IMR-90 (cell line): Measurements from ENCODE around the gene USP20. TPM values are rescaled to one million over a fixed set of nuclear protein-coding genes. Genes with fewer than 3 reads are reported as not detected.

Experiments
- ATAC-seq: fragments of 200-7000 bp; cut with Tn5 transposase; 2 replicates; pipeline ENCODE4 v1.9.1; 2020; ENCODE audit warnings: low read depth, mild to moderate bottlenecking, moderate library complexity
- BruUV-seq: library from RNA; stranded (reverse); fragments of 400-500 nt; replicated peaks from 2 replicates; lab custom pipeline; 2021; lab: Mats Ljungman, UMichigan
- CTCF ChIA-PET: fragments of 300-600 bp; formaldehyde crosslinking; extraction: SDS; loops from one replicate; lab custom pipeline; 2021; ENCODE audit warnings: antibody characterized with exemption; lab: Yijun Ruan, JAX
- POLR2A ChIA-PET: fragments of 300-600 bp; sonication (Branson Sonifier 250); formaldehyde crosslinking; loops from one replicate; lab custom pipeline; 2022; ENCODE audit warnings: antibody characterized with exemption; ENCODE audit not compliant: unreplicated experiment; lab: Charles Lee
- DNase-seq: peaks from one replicate; pipeline ENCODE4 v3.0.0; 2013
- H2AFZ ChIP-seq: replicated peaks from 2 replicates; pipeline ENCODE3; 2013; ENCODE audit warnings: low read length, mild to moderate bottlenecking; ENCODE audit not compliant: poor library complexity
- H2AK5ac ChIP-seq: 2 replicates; pipeline ENCODE4 v1.6.1; 2013; ENCODE audit warnings: low read depth, low read length, inconsistent platforms
- H2AK9ac ChIP-seq: replicated peaks from 2 replicates; pipeline ENCODE3; 2013; ENCODE audit warnings: mild to moderate bottlenecking, low read depth, low read length, moderate library complexity; ENCODE audit not compliant: poor library complexity
- H2BK120ac ChIP-seq: 2 replicates; pipeline ENCODE4 v1.6.1; 2013; ENCODE audit warnings: low read depth, low read length, inconsistent platforms
- H2BK15ac ChIP-seq: 3 replicates; pipeline ENCODE4 v1.6.1; 2013; ENCODE audit warnings: low read depth, low read length, inconsistent platforms
- H2BK20ac ChIP-seq: 2 replicates; pipeline ENCODE4 v1.6.1; 2013; ENCODE audit warnings: low read depth, mild to moderate bottlenecking, inconsistent platforms, low read length, moderate library complexity
- H2BK5ac ChIP-seq: 2 replicates; pipeline ENCODE4 v1.6.1; 2013; ENCODE audit warnings: mild to moderate bottlenecking, low read depth, low read length, inconsistent platforms; ENCODE audit not compliant: poor library complexity, severe bottlenecking
- H3K14ac ChIP-seq: replicated peaks from 2 replicates; pipeline ENCODE4 v1.6.1; 2013; ENCODE audit warnings: low read depth, low read length, inconsistent platforms
- H3K18ac ChIP-seq: 2 replicates; pipeline ENCODE4 v1.6.1; 2013; ENCODE audit warnings: low read depth, low read length, control low read depth
- H3K23ac ChIP-seq: 2 replicates; pipeline ENCODE4 v1.6.1; 2013; ENCODE audit warnings: low read depth, low read length, inconsistent platforms
- H3K27ac ChIP-seq: 2 replicates; pipeline ENCODE4 v1.5.1; 2013; ENCODE audit warnings: mild to moderate bottlenecking, control low read depth, low read length; ENCODE audit not compliant: insufficient read depth
- H3K27me3 ChIP-seq: 2 replicates; pipeline ENCODE4 v1.6.1; 2013; ENCODE audit warnings: low read length; ENCODE audit not compliant: control insufficient read depth, insufficient read depth
- H3K36me3 ChIP-seq: 2 replicates; pipeline ENCODE4 v1.6.1; 2013; ENCODE audit warnings: low read length, mixed read lengths; ENCODE audit not compliant: control insufficient read depth, insufficient read depth
- H3K4ac ChIP-seq: 2 replicates; pipeline ENCODE4 v1.6.1; 2013; ENCODE audit warnings: low read depth, low read length, inconsistent platforms
- H3K4me1 ChIP-seq: 2 replicates; pipeline ENCODE4 v1.6.1; 2013; ENCODE audit warnings: low read length, mixed read lengths; ENCODE audit not compliant: control insufficient read depth, insufficient read depth
- H3K4me2 ChIP-seq: 2 replicates; pipeline ENCODE4 v1.6.1; 2013; ENCODE audit warnings: low read depth, mild to moderate bottlenecking, control low read depth, low read length, moderate library complexity
- H3K4me3 ChIP-seq: 2 replicates; pipeline ENCODE4 v1.5.1; 2013; ENCODE audit warnings: low read depth, mild to moderate bottlenecking, control low read depth, low read length, moderate library complexity; ENCODE audit not compliant: insufficient read depth
- H3K56ac ChIP-seq: 2 replicates; pipeline ENCODE4 v1.6.1; 2013; ENCODE audit warnings: low read length, inconsistent platforms; ENCODE audit not compliant: insufficient read depth; ENCODE audit errors: extremely low read depth
- H3K79me1 ChIP-seq, 2 experiments: 2 replicates each; pipeline ENCODE4 v1.6.1; 2013; ENCODE audit warnings: low read length in 2 of 2, inconsistent platforms in 1 of 2, low read depth in 1 of 2
- H3K9ac ChIP-seq: 2 replicates; pipeline ENCODE4 v1.6.1; 2013; ENCODE audit warnings: low read depth, low read length, control low read depth
- H3K9me1 ChIP-seq: 2 replicates; pipeline ENCODE4 v1.6.1; 2013; ENCODE audit warnings: low read length, inconsistent platforms; ENCODE audit not compliant: insufficient read depth
- H3K9me3 ChIP-seq: 2 replicates; pipeline ENCODE4 v1.6.1; 2013; ENCODE audit warnings: low read length; ENCODE audit not compliant: control insufficient read depth, insufficient read depth
- H4K20me1 ChIP-seq: 2 replicates; pipeline ENCODE4 v1.6.1; 2013; ENCODE audit warnings: low read length, inconsistent platforms; ENCODE audit not compliant: insufficient read depth
- H4K5ac ChIP-seq: 2 replicates; pipeline ENCODE4 v1.6.1; 2013; ENCODE audit warnings: mild to moderate bottlenecking, low read depth, low read length, control low read depth
- H4K8ac ChIP-seq, 2 experiments: 2 replicates each; pipeline ENCODE4 v1.6.1; 2013; ENCODE audit warnings: low read depth in 2 of 2, low read length in 2 of 2, control low read depth in 1 of 2, inconsistent platforms in 1 of 2
- H4K91ac ChIP-seq: 2 replicates; pipeline ENCODE4 v1.6.1; 2013; ENCODE audit warnings: low read depth, low read length, inconsistent platforms; ENCODE audit not compliant: insufficient read depth
- BHLHE40 ChIP-seq: fragments of 150-350 bp; IDR thresholded peaks from 2 replicates; pipeline ENCODE4 v1.6.1; 2016; ENCODE audit warnings: mild to moderate bottlenecking, low read depth, low read length
- WGBS, 2 experiments: methylation state at CpG; one replicate each; pipeline versions ENCODE4 v1.1.5 to v1.1.7; 2013; ENCODE audit warnings: missing lambda C conversion rate in 2 of 2; ENCODE audit not compliant: insufficient read length in 1 of 2; ENCODE audit errors: extremely low coverage in 2 of 2; 5-methylcytosine and 5-hydroxymethylcytosine counted together
- dilution Hi-C: fragments of 300-500 bp; cut with HindIII; formaldehyde crosslinking; loops from one replicate; pipeline ENCODE4 v1.14.3; 2018; ENCODE audit warnings: low sequenced_read_pairs; ENCODE audit not compliant: unreplicated experiment
- in situ Hi-C: fragments of 300-500 bp; cut with MboI; formaldehyde crosslinking; loops from 3 replicates; pipeline ENCODE4 v1.14.3; 2019; ENCODE audit warnings: low sequenced_read_pairs, inconsistent platforms, mixed read lengths
- intact Hi-C: fragments of 100-400 bp; cut with micrococcal nuclease; formaldehyde crosslinking; loops from 2 replicates; pipeline ENCODE4 v1.10.0; 2022
- polyA plus RNA-seq, 3 experiments: library from polyadenylated mRNA; depleted of rRNA; stranded (reverse); fragments of >200 nt; gene quantifications; 2 replicates each; pipeline ENCODE4 v1.2.3, GENCODE V29; 2012; ENCODE audit warnings: low replicate concordance in 1 of 3
- total RNA-seq: library from RNA; depleted of rRNA; stranded (reverse); fragments of >200 nt; gene quantifications from 2 replicates; pipeline ENCODE4 v1.2.3, GENCODE V29; 2012
- TF ChIP-seq, protein P1 (sequence below): fragments of 150-350 bp; IDR thresholded peaks from 2 replicates; pipeline ENCODE4 v1.6.1; 2017; ENCODE audit warnings: mild to moderate bottlenecking, antibody characterized with exemption, low read length, low read depth

USP20 gene
- total and polyA plus RNA-seq, 2 of the 4 experiments (the other 2 are of a cell fraction): 3.8 to 21.6 TPM

DNA sequence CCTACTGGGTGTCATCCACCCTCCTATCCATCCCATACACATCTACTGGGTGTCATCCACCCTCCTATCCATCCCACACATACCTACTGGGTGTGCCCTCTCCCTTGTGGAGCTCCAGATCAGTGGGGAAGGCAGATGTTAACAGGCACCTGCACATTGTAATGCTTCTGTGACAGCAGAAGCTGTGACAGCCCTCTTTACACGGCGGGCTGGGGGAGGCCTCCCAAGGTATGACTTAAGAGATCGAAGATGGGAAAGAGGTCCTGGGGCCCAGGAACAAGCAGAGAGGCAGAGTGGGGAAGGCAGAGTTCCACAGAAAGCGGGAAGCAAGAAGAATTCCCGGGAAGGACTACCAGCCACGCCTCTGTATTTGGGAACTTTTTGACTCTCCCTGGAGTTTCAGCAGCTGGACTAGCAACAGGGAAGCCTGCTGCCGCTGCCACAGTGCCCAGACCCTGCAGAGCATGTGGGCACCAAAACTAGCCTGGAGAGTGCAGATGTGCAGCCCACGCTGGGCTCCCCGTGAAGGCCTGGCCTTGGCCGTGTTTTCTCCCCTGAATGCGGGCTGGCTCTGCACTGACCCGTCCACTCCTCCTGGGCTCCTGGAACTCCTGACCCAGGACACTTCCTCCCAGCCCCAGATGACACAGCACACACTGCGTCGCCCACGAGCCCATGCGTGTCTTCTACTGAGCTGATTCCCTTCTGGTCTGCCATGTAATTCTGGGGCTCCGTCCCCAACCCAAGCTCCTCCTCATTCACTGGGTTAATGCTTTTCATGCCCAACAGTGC lies 20.6 kb upstream of the USP20 start:
- H3K4me3 ChIP-seq: no peak overlapping the region
- H3K79me1 ChIP-seq: peaks cover 5 to 41% of the 10 kb centered on the region in 2 experiments
- H3K27ac ChIP-seq: no peak overlapping the region
- H3K9me1 ChIP-seq: no peaks in the 10 kb centered on the region; the same call in 1 of the 2 replicates
- no peak overlapping the region for H3K4me2 ChIP-seq
- H3K14ac ChIP-seq: no peak overlapping the region
- H4K5ac ChIP-seq: no peak overlapping the region
- H3K27me3 ChIP-seq: no peaks in the 10 kb centered on the region
- BruUV-seq: no TSS peak
- ATAC-seq (no peak), DNase-seq (no peak)
- no peak overlapping the region for H4K8ac ChIP-seq
- no peak overlapping the region for H2BK15ac ChIP-seq
- WGBS, 2 experiments: 79% methylated on average over 5 of the region's 17 CpGs; no CpG with 5 or more reads in 1 of the 2 experiments
- H3K18ac ChIP-seq: no peak overlapping the region
- no peak overlapping the region for H2AK5ac ChIP-seq
- peaks cover 55% of the 10 kb centered on the region for H3K36me3 ChIP-seq
- no peak overlapping the region for H2AFZ ChIP-seq
- H3K56ac ChIP-seq: no peak overlapping the region
- H3K9me3 ChIP-seq: no peaks in the 10 kb centered on the region
- intact Hi-C loops: no loop called here
- no peaks in the 10 kb centered on the region for H3K4me1 ChIP-seq
- H2AK9ac ChIP-seq: no peak overlapping the region
- POLR2A ChIA-PET: no interaction called here
- in situ Hi-C loops: no loop called here
- CTCF ChIA-PET: no interaction called here
- H4K20me1 ChIP-seq: peaks cover 9% of the 10 kb centered on the region; the same call in 1 of the 2 replicates
- no peak overlapping the region for H2BK5ac ChIP-seq
- dilution Hi-C loops: no loop called here
- no peak overlapping the region for H2BK20ac ChIP-seq
- H4K91ac ChIP-seq: no peak overlapping the region
- TF ChIP-seq, protein P1, sequence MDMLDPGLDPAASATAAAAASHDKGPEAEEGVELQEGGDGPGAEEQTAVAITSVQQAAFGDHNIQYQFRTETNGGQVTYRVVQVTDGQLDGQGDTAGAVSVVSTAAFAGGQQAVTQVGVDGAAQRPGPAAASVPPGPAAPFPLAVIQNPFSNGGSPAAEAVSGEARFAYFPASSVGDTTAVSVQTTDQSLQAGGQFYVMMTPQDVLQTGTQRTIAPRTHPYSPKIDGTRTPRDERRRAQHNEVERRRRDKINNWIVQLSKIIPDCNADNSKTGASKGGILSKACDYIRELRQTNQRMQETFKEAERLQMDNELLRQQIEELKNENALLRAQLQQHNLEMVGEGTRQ: no peak
- TF ChIP-seq BHLHE40: no peak
- no peak overlapping the region for H3K23ac ChIP-seq
- no peak overlapping the region for H2BK120ac ChIP-seq
- H3K4ac ChIP-seq: no peak overlapping the region
- no peak overlapping the region for H3K9ac ChIP-seq
